Measurements from ENCODE around the gene SAA4.

Gene SAA4

DNA sequence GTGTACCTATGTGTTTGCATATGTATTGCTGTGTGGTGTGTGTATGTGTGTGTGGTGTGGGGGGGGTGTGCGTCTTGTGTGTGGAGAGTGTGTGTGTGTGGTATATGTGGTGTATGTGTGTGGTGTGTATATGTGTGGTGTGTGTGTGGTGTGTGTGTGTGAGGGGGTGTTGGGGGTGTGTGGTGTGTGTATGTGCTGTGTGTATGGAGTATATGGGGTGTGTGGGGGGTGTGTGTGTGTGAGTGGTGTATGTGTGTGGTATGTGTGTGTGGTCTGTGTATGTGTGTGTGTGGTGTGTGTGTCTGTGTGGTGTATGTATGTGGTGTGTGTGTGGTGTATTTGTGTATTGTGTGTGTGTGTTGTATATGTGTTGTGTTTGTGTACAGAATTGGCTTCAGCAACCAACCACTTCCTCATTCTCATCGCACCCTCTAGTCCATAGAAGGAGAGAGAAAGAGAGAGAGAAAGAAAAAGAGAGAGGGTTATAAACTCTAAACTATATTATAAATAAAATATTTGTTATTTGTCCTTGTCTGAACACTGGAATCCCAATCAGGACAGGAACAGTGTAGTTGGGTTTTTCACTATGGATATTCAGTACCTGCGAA lies 13.7 kb downstream of the SAA4 start:
- Histone ChIP-seq H3K36me3 (ENCODE audit: low read depth) (no peaks in the 10 kb centered on the region), H3K9me3 (ENCODE audit: severe bottlenecking) (no peaks in the 10 kb centered on the region), H3K27ac (ENCODE audit: poor library complexity, severe bottlenecking) (no peak overlapping the region), H3K4me1 (ENCODE audit: insufficient read depth, poor library complexity, severe bottlenecking) (no peaks in the 10 kb centered on the region), H3K4me3 (ENCODE audit: severe bottlenecking) (no peak overlapping the region), H3K27me3 (ENCODE audit: insufficient read depth, poor library complexity, severe bottlenecking) (no peaks in the 10 kb centered on the region)
- ATAC-seq (ENCODE audit: low read depth) = no peak
- TF ChIP-seq, protein P1, sequence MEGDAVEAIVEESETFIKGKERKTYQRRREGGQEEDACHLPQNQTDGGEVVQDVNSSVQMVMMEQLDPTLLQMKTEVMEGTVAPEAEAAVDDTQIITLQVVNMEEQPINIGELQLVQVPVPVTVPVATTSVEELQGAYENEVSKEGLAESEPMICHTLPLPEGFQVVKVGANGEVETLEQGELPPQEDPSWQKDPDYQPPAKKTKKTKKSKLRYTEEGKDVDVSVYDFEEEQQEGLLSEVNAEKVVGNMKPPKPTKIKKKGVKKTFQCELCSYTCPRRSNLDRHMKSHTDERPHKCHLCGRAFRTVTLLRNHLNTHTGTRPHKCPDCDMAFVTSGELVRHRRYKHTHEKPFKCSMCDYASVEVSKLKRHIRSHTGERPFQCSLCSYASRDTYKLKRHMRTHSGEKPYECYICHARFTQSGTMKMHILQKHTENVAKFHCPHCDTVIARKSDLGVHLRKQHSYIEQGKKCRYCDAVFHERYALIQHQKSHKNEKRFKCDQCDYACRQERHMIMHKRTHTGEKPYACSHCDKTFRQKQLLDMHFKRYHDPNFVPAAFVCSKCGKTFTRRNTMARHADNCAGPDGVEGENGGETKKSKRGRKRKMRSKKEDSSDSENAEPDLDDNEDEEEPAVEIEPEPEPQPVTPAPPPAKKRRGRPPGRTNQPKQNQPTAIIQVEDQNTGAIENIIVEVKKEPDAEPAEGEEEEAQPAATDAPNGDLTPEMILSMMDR (IDR thresholded peaks at IDR 0.05; ENCODE audit: poor library complexity, severe bottlenecking) = no peak
- DNase-seq (ENCODE audit: low spot score) = no peak

DNA sequence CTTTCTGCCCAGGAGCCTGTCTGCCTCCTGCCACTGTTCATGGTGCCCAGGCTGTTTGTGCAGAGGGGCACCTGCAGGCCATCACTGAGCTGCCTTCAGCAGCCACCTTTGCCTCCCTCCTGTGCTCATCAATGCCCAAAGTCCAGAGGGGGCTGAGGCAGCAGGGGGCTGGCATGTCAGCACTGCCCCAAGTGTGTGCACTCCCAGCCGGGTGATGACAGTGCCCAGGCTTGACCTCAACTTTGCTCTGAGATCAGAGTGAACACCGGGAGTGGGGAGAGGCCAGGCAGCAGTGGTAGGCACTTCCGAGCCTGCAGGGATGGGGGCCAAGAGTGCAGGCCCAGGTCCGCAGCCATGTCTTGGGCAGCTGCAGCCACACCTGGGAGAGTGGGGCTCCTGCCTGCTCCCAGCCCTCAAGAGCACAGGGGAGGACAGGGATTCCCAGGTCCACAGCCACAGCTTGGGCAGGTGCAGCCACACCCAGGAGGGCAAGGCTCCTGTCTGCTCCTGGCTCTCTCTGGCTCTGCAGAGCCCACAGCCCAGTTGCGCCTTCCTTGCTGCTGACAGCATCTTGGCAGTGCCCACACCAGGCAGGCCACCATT lies 15.2 kb downstream of the SAA4 start:
- H3K27ac ChIP-seq (ENCODE audit: poor library complexity, severe bottlenecking) = no peak overlapping the region
- no peaks in the 10 kb centered on the region for H3K9me3 ChIP-seq (ENCODE audit: severe bottlenecking)
- no peak for DNase-seq (ENCODE audit: low spot score)
- peaks cover 4% of the 10 kb centered on the region for H3K27me3 ChIP-seq (ENCODE audit: insufficient read depth, poor library complexity, severe bottlenecking)
- ATAC-seq (ENCODE audit: low read depth) = peak; percentile 17; the same call in 1 of the 3 replicates
- no peaks in the 10 kb centered on the region for H3K4me1 ChIP-seq (ENCODE audit: insufficient read depth, poor library complexity, severe bottlenecking)
- H3K36me3 ChIP-seq (ENCODE audit: low read depth) = no peaks in the 10 kb centered on the region
- H3K4me3 ChIP-seq (ENCODE audit: severe bottlenecking) = no peak overlapping the region
- TF ChIP-seq, protein P1 (IDR thresholded peaks at IDR 0.05; ENCODE audit: poor library complexity, severe bottlenecking) = no peak

DNA sequence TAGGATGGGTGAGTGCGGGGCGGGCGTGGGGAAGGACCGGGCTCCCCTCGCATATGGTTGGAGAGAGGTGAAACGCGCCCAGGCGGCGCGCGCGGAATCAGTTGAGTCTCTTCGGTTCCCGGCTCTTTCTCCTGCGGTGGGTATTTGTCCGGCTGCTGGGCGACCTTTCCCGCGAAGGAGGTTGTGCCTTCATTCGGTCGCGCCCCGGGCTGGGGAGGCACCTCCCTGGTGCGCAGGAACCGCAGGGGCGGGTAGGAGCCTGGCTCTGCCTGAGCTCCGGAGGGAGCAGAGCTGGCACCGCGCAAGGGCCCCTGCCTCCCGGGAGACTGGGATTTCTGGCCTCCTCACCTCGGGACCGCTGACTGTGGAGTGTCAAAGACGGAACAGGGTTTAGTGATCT lies 27.5 kb downstream of the SAA4 start:
- ATAC-seq (ENCODE audit: low read depth) (no peak), DNase-seq (ENCODE audit: low spot score) (no peak)
- Histone ChIP-seq H3K9me3 (ENCODE audit: severe bottlenecking) (no peaks in the 10 kb centered on the region), H3K27me3 (ENCODE audit: insufficient read depth, poor library complexity, severe bottlenecking) (no peaks in the 10 kb centered on the region), H3K4me3 (ENCODE audit: severe bottlenecking) (no peak overlapping the region), H3K27ac (ENCODE audit: poor library complexity, severe bottlenecking) (no peak overlapping the region), H3K36me3 (ENCODE audit: low read depth) (no peaks in the 10 kb centered on the region), H3K4me1 (ENCODE audit: insufficient read depth, poor library complexity, severe bottlenecking) (no peaks in the 10 kb centered on the region)
- TF ChIP-seq, protein P1 (IDR thresholded peaks at IDR 0.05; ENCODE audit: poor library complexity, severe bottlenecking) = no peak

DNA sequence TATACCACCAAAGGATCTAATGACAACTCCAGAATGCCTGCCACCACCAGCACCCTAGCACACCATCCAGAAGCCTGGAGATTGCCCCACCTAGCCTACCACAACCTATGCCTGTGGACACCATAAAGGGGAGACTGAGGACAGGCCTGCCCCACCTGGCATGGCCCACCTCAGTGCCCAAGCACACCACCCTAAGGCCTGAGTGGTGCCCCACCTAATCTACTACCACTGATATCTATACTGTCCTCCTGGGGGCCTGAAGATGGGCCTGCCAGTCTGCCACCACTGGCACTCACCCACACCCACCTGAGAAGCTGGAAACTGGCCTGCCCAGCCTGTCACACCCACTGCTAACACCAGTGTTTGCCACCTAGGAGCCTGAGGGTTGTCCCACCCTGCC lies 31.8 kb downstream of the SAA4 start:
- TF ChIP-seq, protein P1 (IDR thresholded peaks at IDR 0.05; ENCODE audit: poor library complexity, severe bottlenecking) = no peak
- no peaks in the 10 kb centered on the region for H3K4me1 ChIP-seq (ENCODE audit: insufficient read depth, poor library complexity, severe bottlenecking)
- ATAC-seq (ENCODE audit: low read depth) (no peak), DNase-seq (ENCODE audit: low spot score) (no peak)
- H3K27ac ChIP-seq (ENCODE audit: poor library complexity, severe bottlenecking) = no peak overlapping the region
- H3K4me3 ChIP-seq (ENCODE audit: severe bottlenecking) = no peak overlapping the region
- no peaks in the 10 kb centered on the region for H3K9me3 ChIP-seq (ENCODE audit: severe bottlenecking)
- no peaks in the 10 kb centered on the region for H3K36me3 ChIP-seq (ENCODE audit: low read depth)
- H3K27me3 ChIP-seq (ENCODE audit: insufficient read depth, poor library complexity, severe bottlenecking) = no peaks in the 10 kb centered on the region

DNA sequence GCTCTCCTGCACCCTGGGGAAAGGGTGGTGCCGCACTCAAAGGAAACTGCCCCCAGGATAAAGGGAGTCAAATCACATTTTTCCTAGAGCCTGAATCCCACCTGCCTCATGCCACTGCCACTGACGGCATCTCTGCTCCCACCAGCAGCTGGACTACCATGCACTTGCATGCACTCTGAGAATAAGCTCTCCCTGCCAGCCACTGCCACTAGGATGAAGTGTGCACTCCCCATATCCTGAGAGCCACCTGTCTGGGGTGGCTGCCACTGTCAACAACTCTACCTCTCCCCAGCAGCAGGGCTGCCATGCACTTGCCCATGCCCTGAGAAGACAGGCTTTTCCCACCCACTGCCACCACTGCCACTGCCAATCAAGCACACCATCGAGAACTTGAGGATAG lies 32.4 kb downstream of the SAA4 start:
- TF ChIP-seq, protein P1 (IDR thresholded peaks at IDR 0.05; ENCODE audit: poor library complexity, severe bottlenecking) = no peak
- no peak for DNase-seq (ENCODE audit: low spot score)
- H3K27ac ChIP-seq (ENCODE audit: poor library complexity, severe bottlenecking) = no peak overlapping the region
- H3K9me3 ChIP-seq (ENCODE audit: severe bottlenecking) = no peaks in the 10 kb centered on the region
- H3K27me3 ChIP-seq (ENCODE audit: insufficient read depth, poor library complexity, severe bottlenecking) = no peaks in the 10 kb centered on the region
- H3K4me3 ChIP-seq (ENCODE audit: severe bottlenecking) = no peak overlapping the region
- no peaks in the 10 kb centered on the region for H3K36me3 ChIP-seq (ENCODE audit: low read depth)
- no peak for ATAC-seq (ENCODE audit: low read depth)
- H3K4me1 ChIP-seq (ENCODE audit: insufficient read depth, poor library complexity, severe bottlenecking) = no peaks in the 10 kb centered on the region

All from RWPE2 (cell line).